Measurements from ENCODE around the gene CD4.

- no peak for TF ChIP-seq CTCF (IDR thresholded peaks at IDR 0.05)
- no peak for TF ChIP-seq EP300 (IDR thresholded peaks at IDR 0.05; ENCODE audit: borderline replicate concordance in 1 of 2, low read depth in 1 of 2, low read length in 1 of 2)
- TF ChIP-seq ELF1 (IDR thresholded peaks at IDR 0.05), result no peak
- no peak for TF ChIP-seq SMC3 (IDR thresholded peaks at IDR 0.05; ENCODE audit: low read depth, low read length)
- no peak for TF ChIP-seq EZH2phosphoT487 (IDR thresholded peaks at IDR 0.05; ENCODE audit: borderline replicate concordance, low read depth)
- no peak for TF ChIP-seq CHD2 (IDR thresholded peaks at IDR 0.05; ENCODE audit: low read length, partially characterized antibody)
- no peak for TF ChIP-seq RCOR1 (IDR thresholded peaks at IDR 0.05; ENCODE audit: low read length)
- no peak for TF ChIP-seq USF1 (IDR thresholded peaks at IDR 0.05; ENCODE audit: borderline replicate concordance, low read depth)
- no peak for TF ChIP-seq TAF1 (IDR thresholded peaks at IDR 0.05; ENCODE audit: borderline replicate concordance, low read depth, low read length)
- TF ChIP-seq TCF12 (IDR thresholded peaks at IDR 0.05), result no peak
- TF ChIP-seq GABPA (IDR thresholded peaks at IDR 0.05; ENCODE audit: low read depth), result no peak
These were observed 20.3 kb upstream of the CD4 start for GRCh38 chr12:6768990-6769389.
